NCI-H82 (cell line): Measurements from ENCODE around the gene DLX4.

ENCODE experiments used
- DNase-seq: peaks from one replicate; lab custom pipeline; 2025; lab: John Stamatoyannopoulos, UW

DLX4 gene

DNA sequence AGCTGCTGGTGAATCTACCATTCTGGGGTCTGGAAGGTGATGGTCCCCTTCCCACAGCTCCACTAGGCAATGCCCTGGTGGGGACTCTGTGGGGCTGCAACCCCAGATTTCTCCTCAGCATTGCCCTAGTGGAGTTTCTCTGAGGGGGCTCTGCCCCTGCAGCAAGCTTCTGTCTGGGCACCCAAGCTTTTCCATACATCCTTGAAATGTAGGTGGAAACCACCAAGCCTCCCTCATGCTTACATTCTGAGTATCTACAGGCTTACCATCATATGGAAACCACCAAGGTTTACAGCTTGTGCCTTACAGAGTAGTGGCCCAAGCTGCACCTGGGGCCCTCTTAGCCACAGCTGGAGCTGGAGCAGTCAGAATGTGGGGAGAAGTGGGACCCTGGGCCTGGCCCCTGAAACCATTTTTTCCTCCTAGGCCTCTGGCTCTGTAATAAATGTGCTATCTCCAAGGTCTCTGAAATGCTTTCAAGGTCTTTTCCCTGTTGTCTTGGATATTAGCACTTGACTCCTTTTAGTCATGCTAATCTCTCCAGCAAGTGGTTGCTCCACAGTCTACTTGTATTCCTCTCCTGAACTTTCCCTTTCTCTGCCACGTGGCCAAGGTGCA lies 45.6 kb downstream of the DLX4 start:
- DNase-seq, result no peak

DNA sequence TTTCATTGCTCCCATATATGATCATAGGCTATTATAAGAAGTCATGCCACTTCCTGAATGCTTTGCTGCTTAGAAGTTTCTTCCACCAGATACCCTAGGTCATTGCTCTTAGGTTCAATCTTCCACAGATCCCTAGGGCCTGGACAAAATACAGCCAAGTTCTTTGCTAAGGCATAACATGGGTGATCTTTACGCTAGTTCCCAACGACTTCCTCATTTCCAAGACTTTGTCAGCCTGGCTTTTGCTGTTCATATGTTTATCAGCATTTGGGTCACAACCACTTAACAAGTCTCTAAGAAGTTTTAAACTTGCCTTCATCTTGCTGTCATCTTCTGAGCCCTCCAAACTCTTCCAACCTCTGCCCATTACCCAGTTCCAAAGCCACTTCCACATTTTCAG lies 46.2 kb downstream of the DLX4 start:
- DNase-seq, result no peak

DNA sequence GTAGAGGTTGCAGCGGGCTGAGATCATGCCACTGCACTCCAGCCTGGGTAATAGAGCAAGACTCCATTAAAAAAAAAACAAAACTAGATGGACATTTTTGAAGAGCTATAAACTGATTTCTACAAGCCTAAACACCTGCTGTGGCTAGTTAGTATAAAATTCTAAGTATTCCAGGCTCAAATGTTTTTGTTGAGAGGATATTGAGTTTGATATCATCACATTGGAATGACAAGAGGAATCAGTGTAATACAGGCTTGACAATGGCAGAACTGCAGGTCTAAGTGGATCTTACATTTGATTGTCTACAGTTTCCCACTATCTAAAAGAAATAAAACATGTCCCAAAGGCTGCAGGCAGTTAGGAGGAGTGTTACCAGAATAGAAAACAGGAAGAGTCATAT lies 49.9 kb downstream of the DLX4 start:
- DNase-seq, result no peak

DNA sequence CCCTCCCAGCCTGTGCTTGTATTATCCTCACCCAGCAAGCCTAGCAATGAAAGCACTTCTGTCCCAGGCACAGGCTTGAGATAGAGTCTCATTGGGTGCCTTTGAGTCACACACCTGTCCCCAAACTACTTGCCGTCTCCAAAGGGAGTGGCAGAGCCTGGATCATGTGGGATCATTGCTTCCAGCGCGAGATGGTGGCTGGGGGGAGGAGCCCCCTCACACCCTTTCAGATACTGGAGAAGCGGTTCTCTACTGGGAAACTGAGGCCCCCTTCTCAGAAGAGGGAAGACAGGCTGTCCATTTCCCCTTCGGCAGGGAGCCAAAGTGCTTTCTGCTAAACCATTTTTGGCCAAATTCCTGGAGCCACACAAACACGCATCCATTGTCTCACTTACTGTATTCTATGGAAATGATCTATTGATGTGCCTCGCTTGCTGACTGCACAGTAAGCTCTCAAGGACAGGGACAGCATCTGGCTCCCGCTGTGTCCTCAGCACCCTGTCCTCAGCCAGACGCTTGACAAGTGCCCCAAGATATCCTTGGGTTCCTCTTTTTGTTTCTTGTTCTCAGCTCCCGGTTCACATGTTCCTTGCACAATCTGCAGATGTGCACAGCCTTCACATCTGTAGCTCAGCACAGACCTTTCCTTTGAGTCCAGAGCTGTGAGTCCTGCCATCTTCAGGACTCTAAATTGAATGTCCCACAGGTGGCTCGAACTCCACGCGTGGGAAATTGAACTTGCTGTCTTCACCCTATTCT lies 52.0 kb downstream of the DLX4 start:
- DNase-seq, result no peak

DNA sequence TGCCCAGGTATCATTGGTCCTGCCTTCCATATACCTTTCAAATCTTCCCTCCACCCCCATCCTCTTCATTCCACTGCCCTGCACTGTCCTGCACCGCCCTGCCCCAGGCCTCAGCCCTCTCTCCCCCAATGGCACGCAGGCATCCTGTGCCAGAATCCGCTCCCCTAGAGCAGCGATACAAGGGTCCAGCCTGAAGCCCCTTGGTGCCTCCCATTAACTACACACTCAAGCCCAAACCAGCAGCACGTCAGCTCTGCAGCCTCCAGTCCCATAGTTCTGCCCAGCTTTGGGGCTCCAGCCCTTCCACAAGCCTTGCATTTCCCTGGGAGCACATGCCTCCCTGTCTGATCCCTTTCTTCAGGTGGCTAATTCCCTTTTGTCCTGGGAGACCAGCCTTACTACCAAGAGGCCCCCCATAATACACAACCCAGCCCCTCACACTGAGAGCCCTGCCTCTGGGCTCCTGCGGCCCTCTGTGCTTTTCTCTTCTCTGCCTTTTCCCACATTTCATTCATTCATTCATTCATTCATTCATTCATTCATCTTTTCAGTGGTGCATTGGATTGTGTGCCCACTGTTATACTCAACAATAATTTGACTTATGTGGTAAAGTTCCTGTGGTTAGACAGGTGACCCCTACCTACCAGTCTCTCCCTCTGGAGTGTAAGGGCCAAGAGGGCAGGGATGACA lies 52.8 kb downstream of the DLX4 start:
- DNase-seq, result no peak

DNA sequence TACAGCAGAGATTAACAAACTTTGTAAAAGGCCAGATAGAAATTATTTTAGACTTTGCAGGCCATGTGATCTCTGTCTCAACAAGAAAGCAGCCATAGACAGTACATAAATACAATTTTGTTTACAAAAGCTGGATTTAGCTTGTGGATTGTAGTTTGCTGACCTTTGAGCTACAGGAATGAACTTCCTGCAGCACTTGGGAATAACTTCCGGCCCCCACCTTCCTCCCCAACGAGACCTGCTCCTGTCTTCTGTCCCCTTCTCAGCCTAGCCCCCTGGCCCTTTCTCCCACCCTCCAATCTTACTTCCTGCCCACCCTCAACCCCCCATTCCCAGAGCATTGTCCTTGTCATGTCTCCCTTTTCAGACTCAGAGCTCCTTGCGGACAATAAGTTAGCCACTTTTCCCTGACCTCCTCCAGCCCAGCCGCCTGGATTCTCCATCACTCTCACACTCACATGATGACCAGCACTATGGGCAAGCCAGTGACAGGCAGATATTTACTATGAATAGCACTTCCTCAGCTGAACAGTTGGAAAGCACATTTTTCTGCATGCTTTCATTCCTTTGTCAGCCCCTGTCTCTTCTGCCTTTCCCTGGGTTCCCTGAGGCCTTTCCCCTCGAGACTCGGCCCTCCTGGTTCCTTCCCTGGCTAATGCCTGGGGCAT lies 53.6 kb downstream of the DLX4 start:
- DNase-seq, result no peak

DNA sequence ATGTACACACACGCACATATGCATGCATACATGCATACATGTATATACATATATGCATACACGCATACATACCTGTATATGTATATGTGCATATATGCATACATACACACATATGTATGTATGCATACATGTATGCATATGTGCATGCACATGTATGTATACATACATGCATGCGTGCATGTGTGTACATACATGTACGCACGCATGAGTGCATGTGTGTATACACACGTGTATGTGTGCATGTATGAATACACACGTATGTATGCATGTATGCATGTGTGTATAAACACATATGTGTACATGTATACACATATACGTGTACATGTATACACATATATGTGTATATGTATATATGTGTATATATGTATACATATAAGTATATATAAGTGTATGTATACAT lies 54.5 kb downstream of the DLX4 start:
- DNase-seq, result no peak
